GM18907 (cell line): ENCODE data around the gene PAX5.

Experiments
- ATAC-seq: cut with Tn5 transposase; IDR thresholded peaks from one replicate; pipeline ENCODE4 v1.9.1; 2021; ENCODE audit warnings: mild to moderate bottlenecking, moderate library complexity; ENCODE audit not compliant: unreplicated experiment

PAX5 gene

GRCh38 chr9:36963346-36963745, 70.7 kb downstream of the PAX5 start:
- no peak for ATAC-seq

GRCh38 chr9:36962691-36963090, 71.4 kb downstream of the PAX5 start:
- no peak for ATAC-seq

- no peak for ATAC-seq
Observed at GRCh38 chr9:36961561-36962325, 72.3 kb downstream of the PAX5 start.

GRCh38 chr9:36961051-36961450, 73.0 kb downstream of the PAX5 start:
- ATAC-seq = no peak

GRCh38 chr9:36960575-36960955, 73.5 kb downstream of the PAX5 start:
- ATAC-seq = no peak

GRCh38 chr9:36959681-36960574, 74.1 kb downstream of the PAX5 start:
- ATAC-seq = no peak

GRCh38 chr9:36956908-36957307, 77.2 kb downstream of the PAX5 start:
- no peak for ATAC-seq

- no peak for ATAC-seq
Observed at GRCh38 chr9:36950389-36950788, 83.7 kb downstream of the PAX5 start.

GRCh38 chr9:36949466-36949865, 84.6 kb downstream of the PAX5 start:
- no peak for ATAC-seq

- no peak for ATAC-seq
Observed at GRCh38 chr9:36948051-36948450, 86.0 kb downstream of the PAX5 start.

- ATAC-seq = no peak
Observed at GRCh38 chr9:36946653-36947052, 87.4 kb downstream of the PAX5 start.

GRCh38 chr9:36945999-36946398, 88.1 kb downstream of the PAX5 start:
- no peak for ATAC-seq

- ATAC-seq = no peak
Observed at GRCh38 chr9:36942891-36943290, 91.2 kb downstream of the PAX5 start.

- no peak for ATAC-seq
Observed at GRCh38 chr9:36941441-36941840, 92.6 kb downstream of the PAX5 start.

GRCh38 chr9:36940881-36941280, 93.2 kb downstream of the PAX5 start:
- no peak for ATAC-seq

GRCh38 chr9:36940500-36940853, 93.6 kb downstream of the PAX5 start:
- no peak for ATAC-seq

GRCh38 chr9:36939655-36940499, 94.2 kb downstream of the PAX5 start:
- no peak for ATAC-seq

GRCh38 chr9:36939214-36939613, 94.9 kb downstream of the PAX5 start:
- no peak for ATAC-seq

GRCh38 chr9:36938617-36939016, 95.5 kb downstream of the PAX5 start:
- ATAC-seq = no peak

GRCh38 chr9:36937951-36938350, 96.1 kb downstream of the PAX5 start:
- no peak for ATAC-seq

- ATAC-seq = no peak
Observed at GRCh38 chr9:36937346-36937745, 96.7 kb downstream of the PAX5 start.
